ENCODE measurements around the gene EXOSC2. TPM values are rescaled to one million over a fixed set of nuclear protein-coding genes. Genes with fewer than 3 reads are reported as not detected.
A peak's percentile ranks its signal among the peaks of the same experiment; 100 is the strongest.

EXOSC2 gene
- polyA plus RNA-seq, 1 donor (not counting 4 experiments of a cell fraction or from before 2014, with no cell fraction given) = 37.5 TPM

DNA sequence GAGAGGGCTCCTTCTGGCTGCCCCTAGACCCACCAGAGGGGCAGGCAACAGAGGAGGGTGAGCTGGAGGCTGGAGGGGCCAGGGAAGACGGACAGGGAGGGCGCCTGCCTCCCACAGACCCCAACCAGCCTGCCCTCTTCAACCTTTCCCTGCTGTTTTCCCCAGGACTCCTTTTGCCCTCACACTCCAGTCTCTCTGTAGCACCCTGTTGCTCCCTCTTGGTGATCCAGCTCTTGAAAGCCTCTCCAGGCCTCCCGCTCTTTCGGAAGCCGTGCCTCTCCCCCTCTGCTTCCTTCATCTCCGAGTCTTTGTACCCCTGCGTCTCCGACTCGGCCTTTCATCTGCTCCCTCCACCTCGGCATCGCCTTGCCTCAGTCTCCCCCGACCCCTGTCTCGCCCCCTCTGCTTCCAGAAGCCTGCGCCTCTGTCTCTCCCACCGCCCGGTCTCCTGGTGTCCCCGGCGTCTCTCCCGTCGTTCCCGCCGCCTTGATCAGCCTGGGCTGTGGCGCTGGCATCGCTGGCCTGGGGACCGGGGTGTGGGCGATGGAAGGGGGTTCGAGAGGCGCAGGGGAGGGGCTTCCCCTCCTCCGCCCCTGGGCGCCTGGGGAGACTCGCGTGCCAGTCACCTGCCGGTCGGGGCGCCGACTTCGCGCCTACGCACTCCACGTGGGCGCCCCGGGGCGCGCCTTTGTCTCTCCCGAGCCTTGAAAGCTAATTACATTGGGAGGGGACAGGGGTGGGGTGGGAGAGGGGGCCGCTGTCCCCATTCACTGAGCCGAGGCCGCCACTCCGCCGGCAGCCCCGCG, 34.5 kb upstream of the EXOSC2 start:
- DNase-seq (ENCODE audit: low read depth, low spot score) (no peak), FAIRE-seq (no peak)
- H3K4me3 ChIP-seq (ENCODE audit: control insufficient read depth in 2 of 3, extremely low read depth in 1 of 3, insufficient read depth in 2 of 3, low read depth in 1 of 3, low read length in 3 of 3) = no peak overlapping the region
- H3K9me1 ChIP-seq (ENCODE audit: control insufficient read depth, extremely low read depth, insufficient read depth, low read length) = no peaks in the 10 kb centered on the region
- H3K4me1 ChIP-seq (ENCODE audit: control insufficient read depth, extremely low read depth, insufficient read depth, low read length) = no peaks in the 10 kb centered on the region
- no peak overlapping the region for H3K4me2 ChIP-seq (ENCODE audit: control insufficient read depth, extremely low read depth, insufficient read depth, low read depth, low read length)
- dilution Hi-C loops (cut with MboI; ENCODE audit: extremely low pct_ligation_motif_present, low sequenced_read_pairs) = no loop called here
- peaks cover 9% of the 10 kb centered on the region for H4K20me1 ChIP-seq (ENCODE audit: control insufficient read depth, extremely low read depth, insufficient read depth, low read length)
- peaks cover 81% of the 10 kb centered on the region for H3K27me3 ChIP-seq (ENCODE audit: control insufficient read depth, extremely low read depth, insufficient read depth, low read length)
- H3K27ac ChIP-seq (ENCODE audit: control insufficient read depth, insufficient read depth, low read length) = no peak overlapping the region
- no peaks in the 10 kb centered on the region for H3K36me3 ChIP-seq (ENCODE audit: control insufficient read depth in 2 of 2, extremely low read depth in 1 of 2, insufficient read depth in 2 of 2, low read length in 2 of 2)
- H3K79me2 ChIP-seq (ENCODE audit: control insufficient read depth, insufficient read depth, low read length) = no peaks in the 10 kb centered on the region
- no peak overlapping the region for H2AFZ ChIP-seq (ENCODE audit: control insufficient read depth, low read length)
- TF ChIP-seq, protein P1, sequence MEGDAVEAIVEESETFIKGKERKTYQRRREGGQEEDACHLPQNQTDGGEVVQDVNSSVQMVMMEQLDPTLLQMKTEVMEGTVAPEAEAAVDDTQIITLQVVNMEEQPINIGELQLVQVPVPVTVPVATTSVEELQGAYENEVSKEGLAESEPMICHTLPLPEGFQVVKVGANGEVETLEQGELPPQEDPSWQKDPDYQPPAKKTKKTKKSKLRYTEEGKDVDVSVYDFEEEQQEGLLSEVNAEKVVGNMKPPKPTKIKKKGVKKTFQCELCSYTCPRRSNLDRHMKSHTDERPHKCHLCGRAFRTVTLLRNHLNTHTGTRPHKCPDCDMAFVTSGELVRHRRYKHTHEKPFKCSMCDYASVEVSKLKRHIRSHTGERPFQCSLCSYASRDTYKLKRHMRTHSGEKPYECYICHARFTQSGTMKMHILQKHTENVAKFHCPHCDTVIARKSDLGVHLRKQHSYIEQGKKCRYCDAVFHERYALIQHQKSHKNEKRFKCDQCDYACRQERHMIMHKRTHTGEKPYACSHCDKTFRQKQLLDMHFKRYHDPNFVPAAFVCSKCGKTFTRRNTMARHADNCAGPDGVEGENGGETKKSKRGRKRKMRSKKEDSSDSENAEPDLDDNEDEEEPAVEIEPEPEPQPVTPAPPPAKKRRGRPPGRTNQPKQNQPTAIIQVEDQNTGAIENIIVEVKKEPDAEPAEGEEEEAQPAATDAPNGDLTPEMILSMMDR (optimal IDR thresholded peaks at IDR 0.05 in 1 of 3, IDR thresholded peaks at IDR 0.05 in 1 of 3, conservative IDR thresholded peaks at IDR 0.05 in 1 of 3; ENCODE audit: extremely low read depth in 1 of 3, insufficient read depth in 2 of 3, low read length in 3 of 3) = no peak
- peak; percentile 95 for TF ChIP-seq EZH2 (IDR thresholded peaks at IDR 0.05; ENCODE audit: low read length)
- no peaks in the 10 kb centered on the region for H3K9me3 ChIP-seq (ENCODE audit: control insufficient read depth, low read depth, low read length)
- no peak overlapping the region for H3K9ac ChIP-seq (ENCODE audit: control insufficient read depth, extremely low read depth, insufficient read depth, low read length)

DNA sequence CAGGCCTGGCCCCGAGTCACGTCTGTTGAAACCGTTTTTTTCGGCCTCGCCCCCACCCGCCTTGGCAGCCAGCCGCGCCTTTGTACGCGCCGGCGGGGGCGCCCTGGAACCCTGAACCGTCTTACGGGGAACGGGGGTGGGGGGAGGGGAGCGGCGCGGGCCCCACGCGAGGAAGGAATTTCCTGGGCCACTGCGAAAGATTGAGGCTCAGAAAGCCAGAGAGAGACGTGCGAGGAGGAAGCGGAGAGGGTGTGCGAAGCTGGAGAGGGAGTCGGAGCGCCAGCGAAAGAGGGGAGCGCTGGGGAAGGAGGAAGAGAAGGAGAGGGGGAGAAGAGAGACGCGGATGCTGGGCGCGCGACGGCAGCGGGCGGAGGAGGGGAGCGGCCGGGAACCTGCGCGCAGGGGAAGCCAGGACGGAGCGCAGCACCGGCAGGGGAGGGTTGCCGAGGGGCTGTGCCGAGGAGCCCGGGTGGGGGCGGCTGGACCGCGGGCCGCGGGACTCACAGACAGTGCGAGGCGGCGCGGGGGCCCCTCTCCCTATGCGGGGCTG, 33.8 kb upstream of the EXOSC2 start:
- no peak overlapping the region for H3K9ac ChIP-seq (ENCODE audit: control insufficient read depth, extremely low read depth, insufficient read depth, low read length)
- TF ChIP-seq EZH2 (IDR thresholded peaks at IDR 0.05; ENCODE audit: low read length) = peak; percentile 81
- TF ChIP-seq, protein P1 (optimal IDR thresholded peaks at IDR 0.05 in 1 of 3, IDR thresholded peaks at IDR 0.05 in 1 of 3, conservative IDR thresholded peaks at IDR 0.05 in 1 of 3; ENCODE audit: extremely low read depth in 1 of 3, insufficient read depth in 2 of 3, low read length in 3 of 3) = no peak
- H3K27ac ChIP-seq (ENCODE audit: control insufficient read depth, insufficient read depth, low read length) = no peak overlapping the region
- H3K79me2 ChIP-seq (ENCODE audit: control insufficient read depth, insufficient read depth, low read length) = no peaks in the 10 kb centered on the region
- H3K36me3 ChIP-seq (ENCODE audit: control insufficient read depth in 2 of 2, extremely low read depth in 1 of 2, insufficient read depth in 2 of 2, low read length in 2 of 2) = no peaks in the 10 kb centered on the region
- no peak for DNase-seq (ENCODE audit: low read depth, low spot score)
- no peak overlapping the region for H3K4me3 ChIP-seq (ENCODE audit: control insufficient read depth in 2 of 3, extremely low read depth in 1 of 3, insufficient read depth in 2 of 3, low read depth in 1 of 3, low read length in 3 of 3)
- H3K9me1 ChIP-seq (ENCODE audit: control insufficient read depth, extremely low read depth, insufficient read depth, low read length) = no peaks in the 10 kb centered on the region
- FAIRE-seq = no peak
- no peak overlapping the region for H2AFZ ChIP-seq (ENCODE audit: control insufficient read depth, low read length)
- no peaks in the 10 kb centered on the region for H3K4me1 ChIP-seq (ENCODE audit: control insufficient read depth, extremely low read depth, insufficient read depth, low read length)
- dilution Hi-C loops (cut with MboI; ENCODE audit: extremely low pct_ligation_motif_present, low sequenced_read_pairs) = no loop called here
- H4K20me1 ChIP-seq (ENCODE audit: control insufficient read depth, extremely low read depth, insufficient read depth, low read length) = peaks cover 9% of the 10 kb centered on the region
- H3K9me3 ChIP-seq (ENCODE audit: control insufficient read depth, low read depth, low read length) = no peaks in the 10 kb centered on the region
- H3K4me2 ChIP-seq (ENCODE audit: control insufficient read depth, extremely low read depth, insufficient read depth, low read depth, low read length) = no peak overlapping the region
- H3K27me3 ChIP-seq (ENCODE audit: control insufficient read depth, extremely low read depth, insufficient read depth, low read length) = peaks cover 88% of the 10 kb centered on the region

Measured in keratinocyte (primary cell).